Midbrain (tissue), 1 donor: Measurements from ENCODE around the gene PLK5.
"Not testable (repeated sequence)": the region's sequence is repeated elsewhere in the genome, so short reads cannot be mapped to it uniquely, and the experiment has no call there.

Experiments
- DNase-seq: peaks from one replicate; lab custom pipeline; 2025; lab: John Stamatoyannopoulos, UW

Gene PLK5, protein sequence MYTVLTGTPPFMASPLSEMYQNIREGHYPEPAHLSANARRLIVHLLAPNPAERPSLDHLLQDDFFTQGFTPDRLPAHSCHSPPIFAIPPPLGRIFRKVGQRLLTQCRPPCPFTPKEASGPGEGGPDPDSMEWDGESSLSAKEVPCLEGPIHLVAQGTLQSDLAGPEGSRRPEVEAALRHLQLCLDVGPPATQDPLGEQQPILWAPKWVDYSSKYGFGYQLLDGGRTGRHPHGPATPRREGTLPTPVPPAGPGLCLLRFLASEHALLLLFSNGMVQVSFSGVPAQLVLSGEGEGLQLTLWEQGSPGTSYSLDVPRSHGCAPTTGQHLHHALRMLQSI

DNA sequence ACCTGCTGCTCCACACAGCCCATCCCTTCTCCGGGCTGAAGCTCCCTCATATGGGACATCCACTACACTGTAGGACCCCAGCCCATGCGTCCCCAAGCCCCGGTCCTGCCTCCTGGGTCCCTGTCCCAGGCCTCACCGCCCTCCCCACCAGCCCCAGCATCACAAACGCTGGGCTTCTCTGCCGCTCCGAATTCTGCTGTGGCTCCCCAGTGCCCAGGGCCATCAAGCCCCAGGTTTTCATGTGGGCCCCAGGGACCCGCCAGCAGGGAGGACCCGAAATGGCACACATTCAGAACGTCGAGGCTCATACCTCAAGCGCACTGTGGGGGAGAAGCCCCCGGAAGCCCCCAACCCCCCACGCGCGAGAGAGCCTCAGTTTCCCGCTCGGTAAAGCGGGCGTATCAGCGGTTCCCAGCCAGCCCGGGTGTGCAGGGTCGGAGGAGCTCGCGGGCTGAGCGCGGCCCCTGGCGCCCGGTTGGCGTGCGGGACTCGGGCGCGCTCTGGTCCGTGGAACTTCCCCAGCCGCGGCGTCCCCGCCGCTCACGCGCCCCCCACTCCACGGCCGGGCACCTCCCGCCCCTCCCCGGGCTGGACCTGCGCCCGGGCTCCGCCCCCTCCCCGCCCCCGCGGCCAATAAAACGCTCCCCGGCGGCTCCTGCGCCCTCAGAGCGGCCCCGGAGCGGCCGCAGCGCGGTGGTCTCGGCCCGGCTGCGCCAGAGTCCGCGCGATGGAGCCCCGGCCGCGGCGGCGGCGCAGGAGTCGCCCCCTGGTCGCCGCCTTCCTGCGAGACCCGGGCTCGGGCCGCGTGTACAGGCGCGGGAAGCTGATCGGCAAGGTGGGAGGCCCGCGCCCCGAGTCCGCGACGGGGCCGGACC, at the start of gene PLK5:
Gene PLK5 (plus strand): TSS at position 666 of the 875 bp plus-strand sequence. CDS start 2,920 bp downstream, outside the sequence.
- peak; percentile 27 for DNase-seq

DNA sequence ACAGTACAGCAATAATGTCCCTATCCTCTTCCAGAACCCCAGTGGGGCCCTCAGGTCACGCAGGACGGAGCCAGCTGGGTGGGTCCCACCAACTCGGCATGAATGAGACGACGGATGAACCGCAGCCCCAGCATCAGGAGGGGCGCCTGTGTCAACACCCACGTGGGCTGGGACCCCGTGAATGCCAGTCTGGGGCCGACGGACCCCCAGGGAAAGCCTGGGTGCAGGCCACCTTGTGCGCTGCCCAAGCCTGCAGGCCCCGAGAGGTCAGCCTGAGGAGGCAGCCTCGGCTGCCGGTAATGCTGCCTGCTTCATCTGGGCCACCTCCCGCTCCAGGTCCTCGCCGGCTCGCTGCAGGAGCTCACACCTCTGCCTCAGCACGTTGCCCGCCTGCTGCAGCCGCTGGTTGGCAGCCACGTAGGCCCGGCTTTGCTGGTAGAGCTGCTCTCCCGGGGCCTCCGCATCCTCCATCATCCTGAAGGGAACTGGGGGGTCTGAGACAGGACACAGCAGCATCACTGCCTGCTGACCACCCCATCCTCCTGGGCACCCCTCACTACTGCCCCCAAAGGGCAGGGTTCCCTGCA, 49.0 kb upstream of the PLK5 start:
- DNase-seq = no peak

DNA sequence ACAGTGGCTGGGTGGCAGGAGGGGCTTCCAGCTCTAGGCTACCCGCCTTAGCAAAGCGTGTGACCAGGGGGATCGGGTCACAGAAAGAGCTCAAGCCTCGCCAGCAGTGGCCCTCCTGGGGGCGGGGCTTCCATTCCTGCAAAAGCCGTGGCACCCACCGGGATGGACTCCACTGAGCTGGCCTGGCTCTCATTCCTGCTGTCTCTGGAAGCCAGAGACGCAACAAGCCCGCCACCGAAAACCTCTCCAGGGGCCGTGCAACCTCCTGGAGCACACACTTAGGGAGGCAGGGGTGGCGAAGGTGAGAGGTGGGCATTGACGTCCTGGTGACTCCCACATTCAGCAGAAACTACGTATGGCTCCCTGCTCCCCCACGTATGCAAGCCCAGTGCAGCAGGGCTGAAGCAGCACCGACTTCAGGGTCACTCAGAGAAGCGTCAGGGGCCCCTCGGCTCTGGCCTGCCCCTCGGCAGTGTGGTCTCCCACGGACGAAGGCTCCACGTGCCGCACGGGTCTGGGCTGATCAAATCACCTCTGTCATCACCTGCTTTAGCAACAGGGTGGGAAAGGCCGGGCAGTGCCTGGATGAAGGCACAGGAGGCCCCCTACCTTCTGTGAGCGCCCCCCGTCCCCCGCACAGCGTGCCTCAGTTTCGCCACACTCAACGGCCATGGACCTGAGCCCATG, 48.0 kb upstream of the PLK5 start:
- DNase-seq = no peak

DNA sequence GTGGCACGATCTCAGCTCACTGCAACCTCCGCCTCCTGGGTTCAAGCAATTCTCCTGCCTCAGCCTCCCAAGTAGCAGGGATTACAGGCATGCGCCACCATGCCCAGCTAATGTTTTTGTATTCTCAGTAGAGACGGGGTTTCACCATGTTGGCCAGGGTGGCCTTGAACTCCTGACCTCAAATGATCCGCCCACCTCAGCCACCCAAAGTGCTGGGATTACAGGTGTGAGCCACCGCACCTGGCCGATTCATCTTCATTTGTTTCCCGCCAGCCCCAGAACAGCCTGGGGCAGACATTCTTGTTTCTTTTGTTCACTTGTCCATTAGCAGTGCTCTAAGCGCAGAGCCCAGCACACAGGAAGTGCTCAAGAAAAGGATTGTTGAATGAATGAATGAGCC, 46.8 kb upstream of the PLK5 start:
- not testable (repeated sequence) for DNase-seq

DNA sequence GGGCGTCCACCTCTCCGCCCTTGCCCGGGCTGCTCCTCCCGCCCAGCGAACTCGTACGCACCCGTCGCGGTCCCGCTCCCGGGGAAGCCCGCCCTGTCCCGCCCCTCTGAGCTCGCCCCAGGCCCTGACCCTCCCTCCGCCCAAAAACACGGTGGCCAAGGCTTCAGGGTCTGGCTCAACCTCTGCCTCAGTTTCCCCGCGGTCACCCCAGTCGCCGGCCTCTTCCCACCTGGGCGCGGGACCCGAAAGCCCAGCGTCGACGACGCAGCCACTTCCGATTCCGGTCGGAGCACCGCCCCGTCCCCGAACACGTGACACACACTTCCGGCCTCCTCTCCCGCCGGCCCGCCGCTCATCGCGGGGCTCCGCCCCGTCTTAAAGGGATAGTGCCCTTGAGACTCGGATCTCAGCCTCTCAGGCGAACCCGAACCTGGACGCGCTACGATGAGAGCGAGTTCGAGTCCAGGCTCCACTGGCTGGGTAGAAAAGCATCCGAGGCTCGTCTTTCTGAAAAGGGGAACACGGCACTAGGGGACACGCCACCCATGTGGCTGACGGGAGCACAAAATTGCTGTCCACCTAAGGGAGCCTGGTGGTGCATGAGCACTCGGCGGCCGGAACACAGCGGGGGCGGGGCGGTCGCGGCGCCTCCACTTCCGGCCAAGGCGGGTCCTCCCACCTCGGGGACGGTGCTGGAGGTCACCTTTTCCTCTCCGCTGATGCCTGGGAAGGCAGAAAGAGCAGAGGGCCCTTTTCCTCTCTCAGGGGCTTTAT, 44.8 kb upstream of the PLK5 start, which contains the start of gene C19orf25:
Gene C19orf25 (minus strand): TSS at position 282 of the 774 bp plus-strand sequence. CDS start 312 bp downstream, outside the sequence.
- DNase-seq = peak; percentile 94

DNA sequence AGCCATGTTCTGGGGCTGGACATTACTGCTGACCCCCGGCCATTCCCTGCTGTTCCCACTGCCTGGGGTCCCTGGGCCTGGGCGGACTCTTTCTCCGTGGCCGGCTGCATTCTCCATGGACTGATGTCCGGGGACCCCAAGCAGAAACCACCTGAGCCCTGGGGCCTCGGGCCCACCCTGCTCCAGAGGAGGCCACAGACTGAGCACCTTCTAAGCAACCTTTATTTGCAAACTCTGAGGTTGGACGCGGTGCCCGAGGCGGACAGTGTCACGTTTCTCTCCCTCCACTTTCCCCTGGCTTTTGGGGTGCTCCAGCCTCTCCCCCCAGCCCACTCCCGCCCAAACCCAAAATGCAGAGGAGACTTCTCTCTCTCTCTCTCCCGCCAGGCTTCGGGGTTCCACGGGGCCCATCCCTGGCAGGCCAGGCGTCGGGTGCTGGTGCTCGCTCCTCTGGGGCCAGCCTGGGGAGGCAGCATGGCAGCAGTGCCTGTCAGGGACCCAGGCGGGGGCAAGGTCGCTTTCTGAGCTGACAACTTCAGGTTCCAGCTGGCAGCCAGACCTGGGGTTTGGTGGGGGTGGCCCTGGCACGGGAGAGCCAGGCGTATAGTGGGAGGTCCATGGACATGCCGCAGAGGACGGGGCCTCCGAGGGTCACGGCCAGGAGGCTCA, 42.5 kb upstream of the PLK5 start:
- DNase-seq = no peak

DNA sequence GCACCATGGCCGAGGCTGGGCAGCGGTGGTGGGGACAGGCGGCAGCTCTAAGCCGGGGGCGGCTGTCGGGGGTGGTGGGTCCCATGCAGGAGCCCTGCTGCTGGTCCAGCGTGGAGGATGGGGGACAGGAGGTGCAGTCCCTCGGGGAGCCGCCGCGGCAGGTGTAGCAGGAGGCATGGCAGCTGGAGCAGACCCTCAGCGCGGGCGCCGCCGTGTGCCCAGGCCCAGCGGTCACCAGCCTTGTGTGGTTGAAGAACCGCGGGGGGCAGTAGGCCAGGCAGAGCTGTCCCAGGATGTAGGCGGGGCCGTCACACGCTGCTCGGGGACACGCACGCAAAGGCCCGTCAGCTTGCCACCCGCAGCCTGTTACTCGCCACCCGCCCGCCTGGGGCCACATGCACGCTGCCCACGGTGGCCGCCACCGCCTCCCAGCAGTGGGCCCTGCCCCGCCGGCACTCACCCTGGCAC, 42.0 kb upstream of the PLK5 start:
- DNase-seq = no peak

DNA sequence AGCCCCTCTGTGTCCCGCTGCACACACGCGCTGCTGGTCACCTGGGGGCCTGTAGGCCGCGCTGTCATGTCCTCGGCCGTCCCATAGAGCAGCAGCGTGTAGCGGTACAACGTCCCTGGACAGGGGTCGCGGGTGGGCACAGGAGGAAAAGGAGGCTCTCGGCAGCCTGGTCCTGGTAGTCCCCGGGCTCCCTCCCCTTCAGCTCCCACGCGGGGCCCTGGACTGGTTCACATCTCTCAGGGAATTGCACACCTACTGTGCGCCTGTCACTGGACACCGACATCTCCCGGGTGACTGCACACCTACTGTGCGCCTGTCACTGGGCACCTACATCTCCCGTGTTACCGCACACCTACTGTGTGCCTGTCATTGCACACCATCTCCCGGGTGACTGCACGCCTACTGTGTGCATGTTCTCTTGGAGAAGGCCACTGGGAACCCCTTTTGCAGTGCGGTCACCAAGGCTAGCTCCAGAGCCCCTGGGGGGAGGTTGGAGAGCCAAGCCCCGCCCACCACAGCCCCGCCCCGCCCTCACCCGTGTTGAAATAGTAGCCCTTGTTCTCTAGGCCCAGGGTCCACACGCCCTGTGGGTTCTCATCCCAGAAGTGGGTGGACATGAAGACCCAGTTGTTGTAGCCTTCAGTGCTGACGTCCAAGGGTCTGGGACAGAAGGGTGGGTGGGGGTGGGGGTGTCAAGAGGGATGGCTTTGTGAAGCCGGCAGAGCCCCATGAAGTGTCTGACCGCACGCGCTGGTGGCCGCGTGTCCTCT, 41.3 kb upstream of the PLK5 start:
- DNase-seq = no peak

DNA sequence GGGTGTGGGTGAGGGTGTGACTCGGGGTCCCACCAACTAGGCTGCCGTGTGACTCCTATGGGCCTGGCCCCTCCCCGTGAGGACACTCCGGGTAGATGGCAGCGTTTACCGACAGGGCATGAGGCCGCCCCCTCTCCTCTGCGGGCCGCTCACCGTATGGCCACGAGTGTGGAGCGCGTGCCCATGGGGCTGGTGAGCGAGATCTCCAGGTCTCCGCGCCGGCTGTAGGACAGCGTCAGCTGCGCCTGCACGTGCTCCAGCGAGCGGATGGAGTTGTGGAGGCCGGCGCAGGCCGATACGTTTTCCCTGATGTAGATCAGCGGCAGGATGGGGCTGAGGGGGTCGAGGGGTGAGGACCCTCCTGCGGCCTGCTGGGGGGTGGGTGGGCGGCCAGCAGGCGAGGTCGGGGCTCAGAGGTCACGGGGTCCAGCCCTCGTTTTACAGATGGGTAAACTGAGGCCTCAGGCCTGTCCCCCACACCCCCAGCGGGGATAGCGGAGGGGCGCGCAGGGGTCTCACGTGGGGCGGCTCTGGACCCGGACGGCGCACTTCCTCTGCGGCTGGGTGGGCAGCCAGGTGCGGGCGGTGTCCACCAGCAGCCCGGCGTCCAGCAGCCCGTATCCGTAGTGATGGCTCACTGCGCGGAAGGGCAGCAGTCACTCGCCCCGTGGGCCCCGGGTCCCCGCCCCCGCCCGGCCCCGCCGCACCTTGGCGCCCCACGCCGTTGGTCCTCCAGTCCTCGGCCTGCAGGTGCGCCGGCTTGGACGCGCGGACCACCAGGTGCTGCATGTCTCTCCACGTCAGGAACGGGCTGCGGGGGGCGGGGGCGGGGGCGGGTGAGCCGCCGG, 40.5 kb upstream of the PLK5 start:
- DNase-seq = no peak

DNA sequence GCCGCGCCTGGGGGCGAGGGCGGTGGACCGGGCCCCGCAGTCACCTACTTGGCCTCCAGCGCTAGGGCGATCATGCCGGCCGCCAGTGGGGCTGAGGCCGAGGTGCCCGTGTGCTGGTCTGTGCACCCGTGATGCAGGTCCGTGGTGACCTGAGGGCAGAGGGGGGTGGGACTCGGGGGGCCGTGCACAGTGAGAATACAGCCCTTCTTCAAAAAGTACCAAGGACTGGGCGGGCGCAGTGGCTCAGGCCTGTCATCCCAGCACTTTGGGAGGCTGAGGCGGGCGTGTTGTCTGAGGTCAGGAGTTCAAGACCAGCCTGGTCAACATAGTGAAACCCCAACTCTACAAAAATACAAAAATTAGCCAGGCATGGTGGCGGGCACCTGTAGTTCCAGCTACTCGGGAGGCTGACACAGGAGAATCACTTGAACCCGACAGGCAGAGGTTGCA, 39.9 kb upstream of the PLK5 start:
- no peak for DNase-seq

DNA sequence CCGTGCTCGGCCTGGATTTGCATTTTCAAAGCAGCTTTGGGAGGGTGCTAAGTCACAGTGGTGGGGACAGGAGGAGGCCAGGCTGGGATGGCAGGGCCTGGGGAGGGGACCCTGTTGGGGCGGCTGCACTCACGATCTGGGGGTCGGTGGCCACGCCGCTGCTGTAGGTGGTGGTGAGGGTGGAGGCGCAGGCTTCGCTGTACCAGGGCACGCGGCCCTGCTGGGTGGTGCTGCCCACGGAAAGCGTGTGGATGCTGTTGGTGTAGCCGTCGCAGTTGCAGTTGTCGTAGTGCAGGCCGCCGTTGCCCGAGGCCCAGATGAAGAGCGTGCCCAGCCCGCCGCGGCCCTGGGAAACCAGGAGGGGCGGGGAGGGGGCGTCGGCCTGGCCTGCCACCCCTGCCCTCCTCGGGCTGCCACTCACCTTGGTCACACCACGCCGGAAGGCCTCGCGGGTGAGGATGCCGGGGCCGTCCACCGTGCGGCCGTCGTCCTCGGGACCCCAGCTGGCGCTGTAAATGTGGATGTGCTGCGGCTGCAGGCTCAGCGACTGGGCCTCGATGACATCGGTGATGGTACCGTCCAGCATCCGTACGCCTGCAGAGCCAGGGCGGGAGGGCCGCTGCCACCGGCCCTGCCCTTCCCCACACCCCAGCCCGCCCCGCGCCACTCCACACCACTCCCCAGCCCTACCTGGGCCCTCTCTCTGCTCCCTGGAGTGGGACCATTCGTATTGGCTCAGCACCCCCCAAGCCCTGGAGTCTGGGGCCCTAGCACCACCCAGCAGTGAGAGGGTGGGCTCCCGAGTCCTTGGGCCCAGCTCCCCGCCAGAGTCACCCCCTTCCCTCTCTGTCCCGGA, 36.9 kb upstream of the PLK5 start:
- DNase-seq = no peak

DNA sequence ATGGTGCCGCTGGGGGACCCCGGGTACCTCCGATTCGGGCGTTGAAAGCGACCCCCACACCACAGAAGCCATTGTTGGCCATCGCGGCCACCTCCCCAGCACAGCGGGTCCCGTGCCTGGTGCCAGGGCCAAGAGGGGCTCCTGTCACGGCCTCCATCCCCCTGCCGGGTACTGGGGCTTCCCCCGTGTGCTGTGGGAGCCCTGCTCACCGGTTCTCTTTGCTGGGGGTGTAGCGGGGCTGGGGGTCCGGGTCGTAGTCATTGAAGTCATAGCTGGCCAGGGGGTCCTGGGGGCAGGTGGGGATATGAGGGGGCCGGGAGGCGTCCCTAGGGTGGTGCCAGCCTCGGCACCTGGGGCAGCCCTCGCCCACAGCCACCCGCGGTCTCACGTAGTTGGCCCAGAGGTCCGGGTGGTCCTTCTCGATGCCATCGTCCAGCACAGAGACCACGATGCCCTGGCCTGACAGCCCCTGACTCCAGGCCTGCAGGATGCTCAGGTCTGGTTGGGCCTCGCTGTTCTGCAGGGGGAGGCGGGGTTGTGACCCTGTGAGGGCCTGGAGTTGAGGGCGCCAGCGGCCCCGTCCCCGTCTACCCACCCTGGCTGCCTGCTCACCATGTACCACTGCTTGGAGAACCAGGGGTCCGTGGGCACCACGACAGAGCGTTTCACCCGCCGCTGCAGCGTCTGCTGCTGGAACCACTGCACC, 36.1 kb upstream of the PLK5 start:
- DNase-seq = no peak

DNA sequence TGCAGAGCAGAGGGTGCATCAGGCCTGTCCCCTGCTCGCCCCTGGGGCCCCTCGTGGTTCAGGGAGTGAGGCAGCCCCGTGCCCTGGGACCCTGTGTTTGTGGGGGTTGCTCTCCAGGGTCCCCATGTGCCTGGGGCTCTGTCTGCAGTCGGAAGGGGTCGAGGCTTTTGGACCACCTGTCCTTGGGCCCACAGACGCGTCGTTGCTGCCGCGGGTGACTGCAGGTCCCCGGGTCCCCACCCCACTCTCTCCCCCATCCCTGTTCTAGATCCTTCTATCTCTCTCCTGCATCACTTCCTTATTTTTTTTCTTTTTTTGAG, 35.6 kb upstream of the PLK5 start:
- no peak for DNase-seq

DNA sequence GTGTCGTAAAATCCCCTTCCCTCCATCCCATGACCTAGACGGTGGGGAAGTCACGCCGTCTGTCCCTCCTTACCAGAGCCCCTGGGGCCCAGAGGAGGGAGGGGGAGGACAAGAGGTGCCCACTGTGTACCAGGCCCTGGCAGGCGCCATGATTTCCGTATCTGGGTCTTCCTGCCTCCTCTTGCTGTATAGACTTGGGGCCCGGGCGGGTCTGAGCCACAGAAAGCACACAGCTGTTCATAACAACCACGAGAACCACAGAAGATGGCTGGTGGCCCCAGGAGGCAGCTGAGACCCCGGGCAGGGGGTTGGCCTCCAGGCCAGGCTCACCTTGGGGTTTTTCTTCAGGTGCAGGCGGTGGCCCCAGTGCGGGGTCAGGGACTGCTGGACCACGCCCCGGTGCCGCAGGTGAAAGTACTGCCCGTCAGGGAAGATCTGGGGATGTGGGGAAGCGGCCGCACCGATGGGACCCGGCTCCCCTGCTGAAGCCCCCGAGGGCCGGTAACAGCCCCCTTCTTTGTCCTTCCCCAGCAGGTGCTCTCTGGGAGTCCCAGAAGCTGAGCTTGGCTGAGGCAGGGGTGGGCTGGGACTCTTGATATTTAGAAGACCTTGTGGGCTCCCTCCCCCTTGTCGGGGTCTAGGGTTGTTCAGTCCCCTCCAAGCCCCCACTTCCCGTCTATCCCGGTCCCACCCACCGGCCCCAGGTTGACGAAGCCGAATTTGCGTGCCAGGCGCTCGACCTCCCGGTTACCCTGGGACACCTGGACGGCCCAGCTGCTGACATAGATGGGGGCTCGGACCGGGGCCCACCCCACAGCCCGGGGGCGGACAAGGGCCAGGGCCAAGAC, 34.2 kb upstream of the PLK5 start:
- no peak for DNase-seq

DNA sequence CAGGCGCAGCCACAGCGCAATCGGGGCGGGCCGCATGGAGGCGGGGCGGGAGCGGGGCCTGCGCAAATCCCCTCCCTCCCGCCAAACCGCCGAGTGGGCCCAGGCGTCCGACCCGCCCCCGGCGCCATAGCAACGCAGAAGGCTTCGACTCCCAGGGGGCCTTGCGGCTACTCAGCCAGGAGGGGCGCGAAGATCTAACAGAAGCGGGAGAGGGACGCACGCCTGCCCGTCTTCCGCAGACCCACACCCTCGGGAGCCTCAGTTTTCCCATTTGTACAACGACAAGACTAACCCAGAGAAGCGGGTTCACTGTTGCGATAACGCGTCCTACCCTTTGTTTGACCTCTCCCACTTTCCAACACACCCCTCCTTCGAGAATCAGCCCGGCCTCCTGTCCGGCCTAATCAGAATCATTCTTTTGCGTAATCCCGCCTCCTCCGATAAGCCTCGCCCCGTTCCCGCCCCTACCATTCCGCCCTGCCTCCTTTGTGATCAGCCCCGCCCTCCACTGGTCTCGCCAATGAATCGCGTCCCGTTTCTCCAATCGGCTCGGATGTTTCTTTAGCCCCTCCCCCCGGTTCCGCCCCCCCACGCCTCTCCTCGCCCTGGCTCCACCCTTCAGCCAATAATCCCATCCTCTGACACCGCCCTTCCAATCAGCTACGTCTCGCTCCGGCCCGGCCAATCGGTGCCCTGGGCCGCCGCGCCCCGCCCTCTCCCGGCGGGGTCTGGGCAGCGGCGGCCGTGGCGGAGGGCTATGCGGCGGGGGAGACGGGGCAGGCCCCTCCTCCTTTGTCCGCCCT, 33.4 kb upstream of the PLK5 start, which contains the start of gene PCSK4:
Gene PCSK4 (minus strand): TSS at position 40 of the 803 bp plus-strand sequence. CDS start 4 bp downstream, at position 36.
- DNase-seq = peak; percentile 99
